ENCODE measurements around the gene MKLN1.

DNA sequence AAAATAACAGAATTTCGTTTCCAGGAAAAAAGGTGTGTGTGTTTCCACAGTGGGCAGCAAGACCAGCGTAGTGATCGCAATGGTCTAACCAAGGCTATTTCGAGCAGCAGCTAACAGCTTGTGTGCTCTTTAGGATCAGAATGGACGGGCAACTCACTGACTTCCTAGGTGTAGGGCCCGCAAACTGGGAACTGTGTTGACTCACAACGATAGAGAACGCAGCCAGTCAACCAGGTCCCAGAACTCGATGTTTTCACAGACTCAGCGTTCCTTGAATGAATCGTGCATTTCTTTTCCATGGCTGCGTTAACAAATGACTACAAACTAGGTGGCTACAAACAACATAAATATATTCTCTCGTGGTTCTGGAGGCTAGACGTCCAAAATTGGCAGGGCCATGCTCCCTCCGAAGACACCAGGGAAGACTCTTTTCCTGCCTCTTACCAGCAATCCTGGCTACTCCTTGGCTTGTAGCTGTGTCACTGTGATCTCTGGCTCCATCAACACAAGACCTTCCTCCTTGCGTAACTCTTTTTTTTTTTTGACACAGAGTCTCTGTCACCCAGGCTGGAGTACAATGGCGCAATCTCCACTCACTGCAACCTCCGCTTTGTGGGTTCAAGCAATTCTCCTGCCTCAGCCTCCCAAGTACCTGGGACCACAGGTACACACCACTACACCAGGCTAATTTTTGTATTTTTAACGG, 189.7 kb downstream of the MKLN1 start:
- TF ChIP-seq, protein P1, sequence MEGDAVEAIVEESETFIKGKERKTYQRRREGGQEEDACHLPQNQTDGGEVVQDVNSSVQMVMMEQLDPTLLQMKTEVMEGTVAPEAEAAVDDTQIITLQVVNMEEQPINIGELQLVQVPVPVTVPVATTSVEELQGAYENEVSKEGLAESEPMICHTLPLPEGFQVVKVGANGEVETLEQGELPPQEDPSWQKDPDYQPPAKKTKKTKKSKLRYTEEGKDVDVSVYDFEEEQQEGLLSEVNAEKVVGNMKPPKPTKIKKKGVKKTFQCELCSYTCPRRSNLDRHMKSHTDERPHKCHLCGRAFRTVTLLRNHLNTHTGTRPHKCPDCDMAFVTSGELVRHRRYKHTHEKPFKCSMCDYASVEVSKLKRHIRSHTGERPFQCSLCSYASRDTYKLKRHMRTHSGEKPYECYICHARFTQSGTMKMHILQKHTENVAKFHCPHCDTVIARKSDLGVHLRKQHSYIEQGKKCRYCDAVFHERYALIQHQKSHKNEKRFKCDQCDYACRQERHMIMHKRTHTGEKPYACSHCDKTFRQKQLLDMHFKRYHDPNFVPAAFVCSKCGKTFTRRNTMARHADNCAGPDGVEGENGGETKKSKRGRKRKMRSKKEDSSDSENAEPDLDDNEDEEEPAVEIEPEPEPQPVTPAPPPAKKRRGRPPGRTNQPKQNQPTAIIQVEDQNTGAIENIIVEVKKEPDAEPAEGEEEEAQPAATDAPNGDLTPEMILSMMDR (IDR thresholded peaks at IDR 0.05; ENCODE audit: insufficient read depth, low read length, poor library complexity, severe bottlenecking): no peak
- no peak for TF ChIP-seq EZH2phosphoT487 (conservative IDR thresholded peaks at IDR 0.05; ENCODE audit: low read length)

Measured in SU-DHL-6 (cell line).